ENCODE measurements around the gene CYP51A1.
"Not testable (repeated sequence)": the region's sequence is repeated elsewhere in the genome, so short reads cannot be mapped to it uniquely, and the experiment has no call there.

The CYP51A1 gene

DNA sequence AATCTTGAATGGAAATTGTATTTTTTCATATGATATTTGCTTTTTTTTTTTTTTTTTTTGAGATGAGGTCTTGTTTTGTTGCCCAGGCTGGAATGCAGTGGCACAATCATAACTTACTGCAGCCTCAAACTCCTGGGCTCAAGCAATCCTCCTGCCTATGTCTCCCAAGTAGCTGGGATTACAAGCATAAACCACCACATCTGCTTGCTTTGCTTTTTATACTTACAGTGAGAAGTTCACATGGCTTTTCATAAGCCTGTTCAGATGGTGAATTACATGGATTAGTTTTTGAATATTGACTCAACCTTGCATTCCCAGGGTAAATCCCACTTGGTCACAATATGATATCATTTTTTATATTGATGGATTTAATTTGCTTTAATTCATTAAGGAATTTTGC lies 22.7 kb upstream of the CYP51A1 start:
- DNase-seq (ENCODE audit: low read depth), result no peak
- no peak overlapping the region for H3K4me3 ChIP-seq (replicated peaks; ENCODE audit: low read depth, low read length)
- TF ChIP-seq, protein P1, sequence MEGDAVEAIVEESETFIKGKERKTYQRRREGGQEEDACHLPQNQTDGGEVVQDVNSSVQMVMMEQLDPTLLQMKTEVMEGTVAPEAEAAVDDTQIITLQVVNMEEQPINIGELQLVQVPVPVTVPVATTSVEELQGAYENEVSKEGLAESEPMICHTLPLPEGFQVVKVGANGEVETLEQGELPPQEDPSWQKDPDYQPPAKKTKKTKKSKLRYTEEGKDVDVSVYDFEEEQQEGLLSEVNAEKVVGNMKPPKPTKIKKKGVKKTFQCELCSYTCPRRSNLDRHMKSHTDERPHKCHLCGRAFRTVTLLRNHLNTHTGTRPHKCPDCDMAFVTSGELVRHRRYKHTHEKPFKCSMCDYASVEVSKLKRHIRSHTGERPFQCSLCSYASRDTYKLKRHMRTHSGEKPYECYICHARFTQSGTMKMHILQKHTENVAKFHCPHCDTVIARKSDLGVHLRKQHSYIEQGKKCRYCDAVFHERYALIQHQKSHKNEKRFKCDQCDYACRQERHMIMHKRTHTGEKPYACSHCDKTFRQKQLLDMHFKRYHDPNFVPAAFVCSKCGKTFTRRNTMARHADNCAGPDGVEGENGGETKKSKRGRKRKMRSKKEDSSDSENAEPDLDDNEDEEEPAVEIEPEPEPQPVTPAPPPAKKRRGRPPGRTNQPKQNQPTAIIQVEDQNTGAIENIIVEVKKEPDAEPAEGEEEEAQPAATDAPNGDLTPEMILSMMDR (IDR thresholded peaks at IDR 0.05; ENCODE audit: low read length, missing control alignments), result no peak

DNA sequence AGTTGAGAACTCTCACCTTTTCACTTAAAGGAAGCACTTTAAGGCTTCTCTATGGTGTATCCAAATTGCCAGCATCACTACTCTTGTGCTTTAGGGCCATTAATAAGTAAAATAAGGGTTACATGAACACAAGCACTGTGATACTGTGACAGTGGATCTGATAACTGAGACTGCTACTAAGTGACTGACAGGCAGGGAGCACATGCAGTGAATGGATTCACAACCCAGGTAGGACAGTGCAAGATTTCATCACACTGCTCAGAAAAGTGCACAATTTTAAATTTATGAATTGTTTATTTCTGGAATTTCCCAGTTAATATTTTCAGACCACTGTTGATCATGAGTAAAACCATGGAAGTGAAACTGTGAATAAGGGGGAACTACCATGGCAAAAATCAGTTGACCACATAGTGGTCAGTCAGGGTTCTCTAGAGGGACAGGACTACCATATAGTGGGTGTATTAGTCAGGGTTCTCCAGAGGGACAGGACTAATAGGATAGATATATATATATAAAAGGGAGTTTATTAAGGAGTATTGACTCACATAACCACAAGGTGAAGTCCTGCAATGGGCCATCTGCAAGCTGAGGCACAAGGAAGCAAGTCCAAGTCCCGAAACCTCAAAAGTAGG lies 20.9 kb upstream of the CYP51A1 start:
- H3K4me3 ChIP-seq (replicated peaks; ENCODE audit: low read depth, low read length), result no peak overlapping the region
- TF ChIP-seq, protein P1 (IDR thresholded peaks at IDR 0.05; ENCODE audit: low read length, missing control alignments), result no peak

DNA sequence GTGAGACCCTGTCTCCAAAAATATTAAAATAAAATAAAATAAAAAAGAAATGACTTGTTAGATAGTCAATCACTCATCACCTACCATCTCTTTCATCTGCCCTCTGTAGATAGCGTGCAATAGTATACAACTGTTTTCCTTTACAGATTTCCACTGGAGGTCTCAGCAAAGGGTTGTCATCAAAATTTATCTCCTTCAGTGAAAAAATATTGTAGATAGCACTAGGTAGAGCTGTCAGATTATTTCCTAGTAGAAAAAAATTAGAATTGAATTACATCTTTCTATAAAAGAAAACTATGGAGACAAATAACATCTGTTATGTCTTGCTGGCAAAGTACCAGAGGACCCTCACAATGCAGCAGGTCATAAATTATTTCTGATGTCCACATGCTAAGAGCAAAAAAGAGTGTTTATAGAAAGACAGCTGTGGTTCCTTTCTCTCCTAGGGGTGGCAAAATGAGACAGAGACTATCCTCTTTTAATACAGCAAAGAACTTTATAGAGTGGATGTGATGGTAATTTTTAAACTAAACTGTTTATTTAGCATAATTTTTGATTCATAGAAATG lies 16.3 kb upstream of the CYP51A1 start:
- H3K4me3 ChIP-seq (replicated peaks; ENCODE audit: low read depth, low read length), result no peak overlapping the region
- no peak for DNase-seq (ENCODE audit: low read depth)
- TF ChIP-seq, protein P1 (IDR thresholded peaks at IDR 0.05; ENCODE audit: low read length, missing control alignments), result no peak

More for the DNA sequence above, 20.9 kb upstream of the CYP51A1 start:
- no peak for DNase-seq (ENCODE audit: low read depth)

DNA sequence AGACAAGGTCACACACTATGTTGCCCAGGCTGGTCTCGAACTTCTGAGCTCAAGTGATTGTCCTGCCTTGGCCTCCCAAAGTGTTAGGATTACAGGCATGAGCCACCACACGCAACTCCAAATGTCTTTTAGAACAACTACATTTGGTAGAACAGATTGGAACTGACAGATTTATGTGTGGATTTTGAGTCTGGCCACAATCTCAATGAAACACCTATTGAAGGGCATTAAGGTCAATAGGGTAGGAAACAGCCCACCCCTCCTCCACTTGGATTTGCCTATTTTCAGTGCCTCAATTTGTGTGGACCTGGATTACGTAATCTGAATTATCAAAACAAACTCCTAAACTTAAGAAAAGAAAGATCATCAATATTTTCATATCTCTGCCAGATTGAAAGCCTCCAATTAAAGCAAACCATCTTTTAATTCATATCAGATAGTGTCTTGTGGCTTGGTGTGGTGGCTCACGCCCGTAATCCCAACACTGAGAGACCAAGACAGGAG lies 15.5 kb upstream of the CYP51A1 start:
- H3K4me3 ChIP-seq (replicated peaks; ENCODE audit: low read depth, low read length), result no peak overlapping the region

DNA sequence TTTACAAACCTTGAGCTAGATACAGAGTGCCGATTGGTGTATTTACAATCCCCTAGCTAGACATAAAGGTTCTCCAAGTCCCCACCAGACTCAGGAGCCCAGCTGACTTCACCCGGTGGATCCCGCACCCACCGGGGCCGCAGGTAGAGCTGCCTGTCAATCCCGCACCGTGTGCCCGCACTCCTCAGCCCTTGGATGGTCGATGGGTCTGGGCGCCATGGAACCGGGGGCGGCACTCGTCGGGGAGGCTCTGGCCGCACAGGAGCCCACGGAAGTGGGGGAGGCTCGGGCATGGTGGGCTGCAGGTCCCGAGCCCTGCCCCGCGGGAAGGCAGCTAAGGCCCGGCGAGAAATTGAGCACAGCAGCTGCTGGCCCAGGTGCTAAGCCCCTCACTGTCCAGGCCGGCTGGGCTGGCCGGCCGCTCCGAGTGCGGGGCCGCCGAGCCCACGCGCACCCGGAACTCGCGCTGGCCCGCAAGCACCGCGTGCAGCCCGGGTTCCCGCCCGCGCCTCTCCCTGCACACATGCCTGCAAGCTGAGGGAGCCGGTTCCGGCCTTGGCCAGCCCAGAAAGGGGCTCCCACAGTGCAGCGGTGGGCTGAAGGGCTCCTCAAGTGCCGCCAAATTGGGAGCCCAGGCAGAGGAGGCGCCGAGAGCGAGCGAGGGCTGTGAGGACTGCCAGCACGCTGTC lies 9.1 kb upstream of the CYP51A1 start:
- H3K4me3 ChIP-seq (replicated peaks; ENCODE audit: low read depth, low read length); DNase-seq (ENCODE audit: low read depth): not testable (repeated sequence)

More for the DNA sequence above, 15.5 kb upstream of the CYP51A1 start:
- TF ChIP-seq, protein P1 (IDR thresholded peaks at IDR 0.05; ENCODE audit: low read length, missing control alignments), result no peak
- no peak for DNase-seq (ENCODE audit: low read depth)

- not testable (repeated sequence) for H3K4me3 ChIP-seq (replicated peaks; ENCODE audit: low read depth, low read length)
Observed at GRCh38 chr7:92142791-92143190, 8.5 kb upstream of the CYP51A1 start.

DNA sequence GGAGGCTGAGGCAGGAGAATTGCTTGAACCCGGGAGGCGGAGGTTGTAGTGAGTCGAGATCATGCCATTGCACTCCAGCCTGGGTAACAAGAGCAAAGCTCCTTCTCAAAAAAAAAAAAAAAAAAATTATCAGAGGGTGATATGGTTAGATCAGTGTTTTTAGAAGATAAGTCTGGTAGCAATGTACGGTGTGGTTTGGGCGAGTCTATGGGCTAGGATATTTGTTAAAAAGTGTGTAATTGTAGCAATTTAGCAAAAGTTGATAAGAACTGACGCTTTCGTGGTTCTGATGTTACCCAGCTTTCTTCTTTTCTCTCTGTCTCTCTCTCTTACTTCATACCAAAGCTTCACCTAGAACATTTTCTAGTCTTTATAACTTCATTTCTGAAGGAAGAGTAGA lies 6.9 kb upstream of the CYP51A1 start:
- TF ChIP-seq, protein P1 (IDR thresholded peaks at IDR 0.05; ENCODE audit: low read length, missing control alignments), result no peak
- no peak overlapping the region for H3K4me3 ChIP-seq (replicated peaks; ENCODE audit: low read depth, low read length)
- DNase-seq (ENCODE audit: low read depth), result no peak

More at GRCh38 chr7:92142791-92143190, 8.5 kb upstream of the CYP51A1 start:
- DNase-seq (ENCODE audit: low read depth), result not testable (repeated sequence)
